GM21515 (cell line): ENCODE measurements around the gene BCORL1.

Source experiments
- ATAC-seq: cut with Tn5 transposase; IDR thresholded peaks from one replicate; pipeline ENCODE4 v1.9.1; 2021; ENCODE audit not compliant: unreplicated experiment

BCORL1 gene

GRCh38 chrX:129963729-129964128 is 18.7 kb upstream of the BCORL1 start:
- no peak for ATAC-seq

GRCh38 chrX:129965166-129965565 is 17.3 kb upstream of the BCORL1 start:
- ATAC-seq, result no peak

GRCh38 chrX:129968968-129969367 is 13.5 kb upstream of the BCORL1 start:
- ATAC-seq, result no peak

DNA sequence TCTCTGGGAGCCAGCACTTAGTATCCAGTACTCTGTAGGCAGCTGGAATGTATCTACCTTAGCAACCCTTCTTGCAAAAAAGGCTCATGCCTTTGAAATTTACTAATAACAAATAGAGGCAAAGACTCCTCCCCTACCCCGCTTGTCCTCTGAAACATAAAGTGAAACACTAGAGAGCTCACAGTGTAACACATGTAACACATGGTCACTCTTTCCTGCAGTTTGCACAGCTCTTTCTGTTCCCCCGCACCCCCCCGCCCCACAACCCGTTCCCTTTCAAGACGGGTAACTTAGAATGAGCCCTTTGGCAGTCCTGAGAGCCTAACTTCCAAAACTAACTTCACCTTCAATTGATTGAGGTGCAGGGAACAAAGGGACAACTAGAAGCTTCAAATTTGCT is 6.0 kb upstream of the BCORL1 start:
- no peak for ATAC-seq

DNA sequence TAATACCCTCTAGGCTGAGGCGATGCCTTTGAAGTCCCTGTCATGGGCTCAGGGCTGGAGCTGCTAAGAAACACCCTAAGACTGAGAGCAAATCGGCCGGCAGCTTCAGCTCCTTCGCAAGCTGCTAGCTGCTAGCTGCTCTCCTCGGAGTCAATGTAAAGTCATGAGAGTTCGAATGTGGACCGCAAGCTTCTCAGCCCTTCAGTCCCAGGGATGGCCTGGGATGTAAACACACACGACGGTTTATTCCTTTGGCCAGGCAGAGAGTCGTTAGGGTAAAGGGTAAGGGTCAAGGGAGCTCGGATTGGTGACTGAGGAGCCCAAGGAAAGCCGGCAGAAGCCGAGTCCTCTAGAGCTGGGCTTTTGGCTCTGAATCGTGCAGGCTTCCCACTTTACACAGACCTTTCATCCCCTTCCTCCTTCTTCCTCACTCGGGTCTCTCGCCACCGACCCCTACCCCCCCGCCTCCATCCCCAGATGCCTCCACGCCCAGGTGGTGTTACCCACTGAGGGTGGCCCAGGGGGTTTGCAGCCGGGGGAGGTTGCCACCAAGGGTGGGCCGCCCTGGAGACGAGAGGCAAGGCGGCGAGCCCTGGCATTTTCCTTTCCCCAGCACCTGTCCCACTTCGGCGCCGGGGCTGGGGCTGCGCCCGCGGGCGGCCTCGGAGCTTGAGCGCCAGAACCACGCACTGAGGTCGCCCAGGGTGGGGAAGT is 3.1 kb upstream of the BCORL1 start:
- no peak for ATAC-seq

GRCh38 chrX:129980001-129980401 is 2.4 kb upstream of the BCORL1 start:
- ATAC-seq, result no peak

- ATAC-seq, result no peak
Observed at GRCh38 chrX:129980540-129981199, 1.8 kb upstream of the BCORL1 start.

GRCh38 chrX:129981200-129981553 is 1.3 kb upstream of the BCORL1 start:
- no peak for ATAC-seq

GRCh38 chrX:129981752-129982299 is 609 bp upstream of the BCORL1 start:
- no peak for ATAC-seq

- ATAC-seq, result no peak
Observed at GRCh38 chrX:129983575-129984110, 1.2 kb downstream of the BCORL1 start.

DNA sequence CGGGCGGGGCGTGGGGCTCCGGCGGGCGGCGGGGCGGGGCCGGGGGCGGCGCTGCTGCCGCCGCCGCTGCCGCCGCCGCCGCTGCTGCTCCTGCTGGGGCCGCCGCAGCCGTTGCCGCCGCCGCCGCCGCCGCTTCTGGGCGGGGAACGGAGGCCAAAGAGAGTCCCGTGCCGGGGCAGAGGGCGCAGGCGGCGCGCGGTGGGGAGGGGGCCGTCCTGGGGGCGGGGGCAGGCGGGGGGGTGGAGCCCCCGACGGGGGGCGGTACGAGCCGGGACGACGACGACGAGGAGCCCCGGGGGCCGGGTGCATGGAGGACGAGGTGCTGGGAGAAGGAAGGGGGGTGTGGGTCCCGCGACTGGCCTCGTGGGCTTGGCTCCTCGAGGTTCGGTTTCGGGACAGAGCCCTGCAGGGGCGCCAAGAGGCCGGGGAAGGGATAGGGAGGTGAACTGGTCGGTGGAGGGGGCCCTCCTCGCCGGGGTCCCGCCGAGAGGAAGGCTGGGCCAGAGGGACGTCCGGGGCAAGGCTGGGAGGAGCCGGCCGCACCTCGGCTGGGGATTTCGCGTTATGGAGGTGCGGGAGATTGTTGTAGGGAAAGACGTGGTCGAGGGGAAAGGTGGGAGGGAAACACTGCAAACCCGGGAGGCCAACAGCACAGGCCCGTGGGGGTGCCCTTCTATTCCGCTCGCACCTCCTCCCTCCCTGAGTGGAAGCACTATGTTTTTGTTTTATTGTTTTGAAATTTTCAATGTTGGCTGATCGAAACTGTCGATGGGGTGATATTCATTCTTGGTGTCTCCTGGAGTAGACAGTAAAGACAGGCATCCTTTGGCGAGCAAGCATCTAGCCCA is 1.9 kb downstream of the BCORL1 start:
- no peak for ATAC-seq

GRCh38 chrX:129987871-129988270 is 5.4 kb downstream of the BCORL1 start:
- ATAC-seq, result no peak

DNA sequence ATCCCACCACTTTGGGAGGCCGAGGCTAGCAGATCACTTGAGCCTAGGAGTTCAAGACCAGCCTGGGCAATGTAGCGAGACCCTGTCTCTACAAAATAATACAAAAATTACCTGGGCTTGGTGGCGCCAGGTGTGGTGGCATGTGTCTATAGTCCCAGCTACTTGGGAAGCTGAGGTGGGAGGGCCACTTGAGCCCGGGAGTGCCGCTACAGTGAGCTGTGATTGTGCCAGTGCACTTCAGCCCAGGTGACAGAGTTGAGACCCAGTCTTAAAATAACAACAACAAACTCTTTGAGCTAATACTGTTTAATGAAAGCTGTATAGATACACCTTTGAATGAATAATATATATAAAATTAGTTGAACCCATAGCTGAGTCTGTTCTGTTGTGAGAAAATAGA is 9.7 kb downstream of the BCORL1 start:
- ATAC-seq, result no peak

GRCh38 chrX:129996120-129996519 is 13.7 kb downstream of the BCORL1 start:
- no peak for ATAC-seq

GRCh38 chrX:129997086-129997485 is 14.7 kb downstream of the BCORL1 start:
- ATAC-seq, result no peak

GRCh38 chrX:129998021-129998420 is 15.6 kb downstream of the BCORL1 start:
- no peak for ATAC-seq

DNA sequence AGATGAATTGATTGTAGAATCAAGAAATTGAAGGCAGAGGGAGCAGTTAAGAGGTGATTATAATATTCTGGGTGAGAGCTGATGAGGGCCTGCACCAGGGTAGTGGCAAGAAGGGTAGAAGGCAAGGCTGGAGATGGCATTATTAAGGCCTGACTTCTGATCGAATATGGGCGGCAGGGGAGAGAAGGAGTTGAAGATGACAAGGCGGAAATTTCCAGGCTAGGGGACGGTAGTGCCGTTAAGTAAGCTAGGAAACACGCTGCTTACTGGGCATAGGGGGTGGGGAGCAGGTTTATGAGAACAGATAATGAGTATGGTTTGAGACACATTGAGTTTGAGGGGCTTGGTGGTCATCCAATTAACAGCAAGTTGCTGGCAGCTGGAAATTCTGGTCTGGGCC is 19.5 kb downstream of the BCORL1 start:
- no peak for ATAC-seq

- no peak for ATAC-seq
Observed at GRCh38 chrX:130002541-130002940, 20.1 kb downstream of the BCORL1 start.

DNA sequence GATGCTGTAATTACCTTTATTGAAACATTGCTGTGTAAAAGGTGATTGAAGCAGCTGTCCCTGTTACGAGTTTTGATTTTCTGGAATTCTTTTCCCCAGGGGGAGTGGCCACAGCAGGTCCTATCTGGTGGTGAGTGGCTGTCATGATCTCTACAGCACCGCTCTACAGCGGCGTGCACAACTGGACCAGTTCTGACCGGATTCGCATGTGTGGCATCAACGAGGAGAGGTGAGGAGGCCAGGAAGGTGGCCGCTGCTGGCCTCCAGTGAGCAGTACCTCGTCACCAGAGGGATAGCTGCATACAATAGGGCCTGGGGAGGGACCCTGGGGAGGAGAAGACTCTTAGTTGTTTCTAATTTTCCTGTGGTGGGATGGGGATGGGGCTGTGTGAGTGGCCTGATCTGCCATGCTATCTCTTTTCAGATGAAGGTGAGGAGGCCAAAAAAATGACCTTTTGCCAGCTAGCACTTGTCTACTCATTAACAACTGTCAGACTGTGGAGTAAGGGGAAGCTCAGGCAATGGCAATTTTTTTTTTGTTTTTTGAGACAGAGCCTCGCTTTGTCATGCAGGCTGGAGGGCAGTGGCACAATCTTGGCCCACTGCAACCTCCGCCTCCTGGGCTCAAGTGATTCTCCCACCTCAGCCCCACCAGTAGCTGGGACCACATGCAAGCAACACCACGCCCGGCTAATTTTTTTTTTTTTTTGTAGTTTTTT is 22.8 kb downstream of the BCORL1 start:
- ATAC-seq, result no peak

DNA sequence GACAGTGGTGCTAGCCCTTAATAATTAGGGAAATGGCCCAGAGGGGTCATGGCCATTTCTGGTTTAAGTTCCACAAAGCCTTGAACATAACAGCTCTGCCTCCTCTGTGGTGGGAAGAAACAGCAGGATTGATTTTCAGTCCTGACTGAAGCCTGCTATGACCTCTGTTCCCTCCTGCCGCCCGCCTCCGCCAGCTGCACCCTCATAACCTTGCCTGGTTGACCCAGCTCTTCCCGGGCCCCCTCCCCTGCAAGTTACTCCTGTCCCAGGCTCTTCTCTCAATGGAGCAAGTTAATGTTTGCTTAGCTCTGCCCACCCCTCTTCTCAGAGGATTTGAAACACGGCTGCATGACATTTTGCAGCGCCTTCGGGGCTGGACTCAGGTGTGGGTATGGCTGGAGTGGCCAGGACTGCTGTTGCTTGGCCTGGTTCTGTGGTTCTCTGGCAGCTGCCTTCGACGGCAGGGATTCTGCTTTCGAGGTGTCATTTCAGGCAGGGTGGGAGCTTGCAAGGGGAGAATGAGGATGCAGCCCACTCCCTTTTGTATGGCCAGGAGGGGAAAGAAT is 27.3 kb downstream of the BCORL1 start:
- no peak for ATAC-seq
